Activated CD8-positive, alpha-beta memory T cell treated with anti-CD3 and anti-CD28 coated beads for 36 hours (primary cell): ENCODE data around the gene TBC1D4. TPM values are rescaled to one million over a fixed set of nuclear protein-coding genes. Genes with fewer than 3 reads are reported as not detected.
"Not testable (repeated sequence)": the region's sequence is repeated elsewhere in the genome, so short reads cannot be mapped to it uniquely, and the experiment has no call there.

Source experiments
- CTCF ChIA-PET: fragments of 350-600 bp; sonication (Branson Sonifier 250); formaldehyde crosslinking; loops from one replicate; lab custom pipeline; 2021; ENCODE audit warnings: antibody characterized with exemption; lab: Charles Lee
- POLR2A ChIA-PET: fragments of 350-600 bp; sonication (Branson Sonifier 250); formaldehyde crosslinking; loops from one replicate; lab custom pipeline; 2021; ENCODE audit warnings: antibody characterized with exemption; lab: Charles Lee
- total RNA-seq, 2 experiments: library from RNA; stranded (reverse); gene quantifications; one replicate each; pipeline ENCODE4 v1.2.3, GENCODE V29; 2021

TBC1D4 gene
- total RNA-seq, 2 experiments from 2014 or later = 62.5 to 67.8 TPM

DNA sequence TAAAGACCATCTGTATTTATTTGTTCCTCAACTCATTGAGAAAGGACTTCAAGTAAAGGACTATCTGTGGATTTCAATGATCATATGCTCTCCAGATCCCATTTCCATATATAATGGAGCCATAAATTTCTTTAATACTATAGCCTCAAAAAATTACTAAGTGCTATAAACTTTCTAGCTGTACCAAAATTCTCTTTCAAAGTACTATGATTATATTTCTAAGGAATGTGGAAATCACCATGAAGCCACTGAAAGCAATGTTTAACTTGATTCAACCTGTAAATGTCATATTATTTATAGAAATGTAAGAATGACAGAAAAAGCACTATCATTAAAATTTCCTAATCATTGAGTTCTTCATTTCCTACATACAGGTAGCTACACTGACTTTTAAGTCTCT, 20.7 kb downstream of the TBC1D4 start:
- ChIA-PET POLR2A (no interaction called here), CTCF (no interaction called here)

DNA sequence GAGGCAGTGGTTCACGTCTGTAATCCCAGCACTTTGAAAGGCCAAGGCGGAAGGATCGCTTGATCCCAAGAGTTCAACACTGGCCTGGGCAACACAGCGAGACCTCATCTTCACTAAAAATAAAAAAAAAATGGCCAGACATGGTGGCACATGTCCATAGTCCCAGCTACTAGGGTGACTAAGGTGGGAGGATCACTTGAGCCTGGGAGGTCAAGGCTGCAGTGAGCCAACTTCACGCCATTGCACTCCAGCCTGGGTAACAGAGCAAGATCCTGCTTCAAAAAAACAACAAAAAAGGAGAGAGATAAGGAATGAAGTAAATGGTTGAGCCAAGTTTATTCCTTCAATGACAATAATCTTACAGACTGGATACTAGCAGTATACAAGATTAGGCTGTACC, 21.3 kb downstream of the TBC1D4 start:
- ChIA-PET POLR2A (no interaction called here), CTCF (interaction anchor here (0.5 kb wide), 1 partner anchor 224 kb away, joined by 4 read pairs; no protein-coding TSS in a partner anchor)

DNA sequence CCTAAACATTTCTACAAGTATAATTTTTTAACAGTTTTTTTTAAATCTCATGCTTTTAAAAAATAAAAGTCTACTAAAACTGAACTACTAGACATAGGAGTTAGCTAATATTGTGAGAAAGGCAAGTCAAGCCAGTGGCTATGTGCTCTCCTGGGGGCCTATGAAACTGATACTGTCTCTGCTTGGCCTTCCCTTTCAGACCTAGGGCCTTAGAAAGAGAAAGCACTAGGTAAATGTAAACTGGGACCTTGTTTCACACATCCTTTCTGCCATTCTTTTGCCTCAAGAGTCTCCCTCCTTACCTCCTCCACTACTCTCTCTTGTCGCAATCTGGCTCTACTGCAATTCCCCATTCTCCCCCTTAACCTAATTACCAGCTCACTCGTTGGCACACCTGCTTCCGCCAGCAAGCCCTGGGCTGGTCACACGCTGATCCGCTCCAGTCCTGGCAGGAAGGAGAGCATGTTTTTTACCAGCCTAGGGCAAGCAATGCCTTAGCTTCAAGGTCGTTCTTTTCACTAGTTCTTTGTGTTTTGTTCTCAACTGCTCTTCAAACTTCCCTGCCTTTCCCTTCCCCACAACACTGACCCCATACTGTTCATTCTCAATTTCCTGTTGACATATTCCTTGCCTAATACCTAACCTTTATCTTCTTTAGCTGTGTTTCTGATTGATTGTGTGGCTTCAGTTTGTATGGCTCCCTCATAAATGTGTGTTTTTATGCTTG, 23.1 kb downstream of the TBC1D4 start:
- ChIA-PET POLR2A (no interaction called here), CTCF (interaction anchor here (0.6 kb wide), 1 partner anchor 324 kb away, joined by 3 read pairs; no protein-coding TSS in a partner anchor)

DNA sequence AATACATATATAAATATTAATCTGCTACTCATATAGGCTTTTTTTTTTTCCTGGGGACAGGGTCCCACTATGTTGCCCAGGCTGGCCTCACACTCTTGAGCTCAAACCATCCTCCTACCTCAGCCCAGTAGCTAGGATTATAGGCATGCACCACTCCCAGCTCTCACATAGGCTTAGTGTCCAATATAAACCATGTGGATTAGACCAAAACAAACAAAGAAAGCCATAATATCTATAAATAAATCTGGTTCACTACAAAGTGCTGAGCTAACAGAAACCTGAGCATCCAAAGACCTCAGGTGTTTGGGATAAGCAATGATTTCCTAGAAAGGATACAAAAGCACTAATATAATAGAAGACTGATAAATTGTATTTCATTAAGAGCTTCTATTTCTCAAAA, 26.0 kb downstream of the TBC1D4 start:
- ChIA-PET CTCF (no interaction called here), POLR2A (no interaction called here)

DNA sequence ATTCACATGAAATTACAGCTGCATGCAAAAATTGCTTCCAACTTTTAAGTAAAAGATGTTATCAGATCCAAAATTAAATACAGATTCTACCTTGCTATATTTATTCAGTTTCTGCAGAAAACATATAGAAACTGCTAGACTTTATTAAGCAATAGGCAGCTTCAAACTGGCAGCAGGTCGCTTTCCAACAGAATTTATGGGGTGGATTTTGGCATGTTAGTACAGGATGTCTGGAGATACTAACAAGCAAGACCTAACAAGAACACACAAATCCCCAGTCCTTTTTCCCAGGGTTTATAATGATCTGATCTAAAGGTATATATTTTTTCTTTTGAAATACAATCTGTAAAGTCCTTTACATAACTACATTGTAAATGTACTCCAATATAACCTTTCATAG, 27.5 kb downstream of the TBC1D4 start:
- CTCF ChIA-PET = no interaction called here
- POLR2A ChIA-PET = no interaction called here

DNA sequence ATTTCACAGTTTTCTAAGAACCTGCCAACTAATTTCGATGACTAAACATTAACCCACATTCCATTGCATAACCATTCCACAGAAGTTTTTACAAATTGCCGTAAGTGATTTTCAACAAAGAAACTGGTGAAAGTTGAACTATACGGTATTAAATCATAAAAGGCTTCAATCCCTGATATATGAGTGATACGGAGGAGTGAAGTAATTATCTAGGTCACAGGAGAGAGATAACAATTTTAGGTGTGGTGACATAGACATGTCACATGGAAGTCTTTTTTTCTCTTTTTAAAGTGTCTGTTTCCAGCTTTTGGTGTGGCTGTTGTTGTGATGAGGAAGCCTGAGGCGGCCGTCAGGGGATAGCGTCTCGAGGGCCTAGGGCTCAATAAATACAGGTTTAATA, 29.4 kb downstream of the TBC1D4 start:
- POLR2A ChIA-PET = no interaction called here
- CTCF ChIA-PET = no interaction called here

DNA sequence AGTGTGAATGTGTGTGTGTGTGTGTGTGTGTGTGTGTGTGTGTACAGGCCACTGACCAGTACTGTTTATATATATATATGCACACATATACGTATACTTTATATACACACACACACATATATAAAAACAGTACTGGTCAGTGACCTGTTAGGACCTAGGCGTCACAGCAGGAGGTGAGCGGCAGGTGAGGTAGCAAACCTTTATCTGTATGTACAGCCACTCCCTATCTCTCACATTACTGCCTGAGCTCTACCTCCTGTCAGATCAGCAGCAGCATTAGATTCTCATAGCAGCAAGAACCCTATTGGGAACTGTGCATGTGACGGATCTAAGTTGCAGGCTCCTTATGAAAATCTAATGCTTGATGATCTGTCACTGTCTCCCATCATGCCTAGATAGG, 34.5 kb downstream of the TBC1D4 start:
- ChIA-PET POLR2A (no interaction called here), CTCF (interaction anchor here (1.0 kb wide), 1 partner anchor 10 kb away, joined by 3 read pairs; no protein-coding TSS in a partner anchor)

DNA sequence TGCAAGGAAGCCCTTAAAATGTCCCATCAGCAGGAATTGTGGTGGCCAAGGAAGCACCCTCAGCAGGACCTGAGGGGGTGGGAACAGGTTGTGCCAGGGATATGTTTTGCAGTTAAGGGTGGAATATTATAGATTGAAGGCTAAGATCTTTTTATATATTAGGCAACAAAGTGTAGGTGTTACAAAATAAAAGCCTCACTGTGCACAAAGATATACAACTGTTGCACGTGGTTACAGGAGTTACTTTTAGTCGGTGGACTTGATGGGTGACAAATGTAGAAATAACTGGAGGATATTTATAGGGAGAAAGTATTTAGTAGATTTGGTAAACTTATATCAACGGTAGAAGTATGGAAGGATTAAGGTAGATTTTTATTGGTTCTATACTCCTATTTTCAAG, 35.1 kb downstream of the TBC1D4 start:
- ChIA-PET POLR2A (no interaction called here), CTCF (no interaction called here)

DNA sequence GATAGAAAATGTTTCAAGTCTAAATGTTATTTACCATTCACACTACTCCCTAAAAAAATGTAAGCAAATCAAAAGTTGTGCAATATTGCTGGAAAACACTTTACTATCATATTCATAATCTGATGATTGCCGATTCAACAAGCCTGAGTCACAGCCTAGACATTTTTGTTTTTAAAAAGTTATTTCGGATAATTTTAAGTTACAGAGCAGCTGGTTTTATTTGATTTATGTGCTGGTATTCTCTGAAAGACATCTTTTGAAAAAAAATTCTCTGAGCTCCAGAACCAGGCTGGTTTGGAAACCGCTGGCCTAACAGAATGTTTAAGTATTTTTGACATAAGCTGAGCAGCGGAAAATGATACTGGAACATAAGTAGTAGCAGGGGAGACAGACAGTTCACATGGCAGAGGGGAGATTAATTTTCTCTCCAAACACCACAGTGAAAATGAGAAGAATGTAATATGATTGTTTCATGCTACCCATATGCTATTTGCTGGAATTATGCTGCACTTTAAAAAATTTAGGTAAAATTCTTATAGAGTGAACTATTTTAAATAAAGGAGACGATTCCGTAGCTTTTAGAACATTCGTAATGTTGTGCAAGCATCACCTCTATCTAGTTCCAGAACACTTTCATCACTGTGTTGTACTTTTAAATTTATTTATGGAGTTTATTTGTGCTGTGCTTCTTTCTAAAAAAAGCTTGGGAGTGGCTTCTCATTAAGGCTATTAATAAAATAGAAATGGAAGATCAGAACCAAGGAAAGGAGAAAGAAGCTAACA, 36.1 kb downstream of the TBC1D4 start:
- POLR2A ChIA-PET = no interaction called here

DNA sequence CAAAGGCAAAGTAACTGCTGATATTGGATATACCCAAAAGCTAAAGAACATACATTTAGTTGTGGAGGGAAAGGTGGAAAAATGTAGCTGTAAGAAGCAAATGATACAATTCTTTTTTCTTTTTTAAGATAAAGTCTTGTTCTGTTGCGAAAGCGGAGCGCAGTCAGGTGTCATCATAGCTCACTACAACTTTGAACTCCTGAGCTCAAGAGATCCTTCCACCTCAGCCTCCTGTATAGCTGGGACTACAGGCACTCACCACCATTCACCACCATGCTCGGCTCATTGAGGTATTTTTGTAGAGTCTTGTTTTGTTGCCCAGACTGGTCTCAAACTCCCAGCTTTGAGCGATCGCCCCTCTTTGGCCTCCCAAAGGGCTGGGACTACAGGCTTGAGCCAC, 38.0 kb downstream of the TBC1D4 start:
- POLR2A ChIA-PET = no interaction called here
- CTCF ChIA-PET = no interaction called here

More for the DNA sequence above, 36.1 kb downstream of the TBC1D4 start:
- CTCF ChIA-PET = interaction anchor here (0.9 kb wide), 1 partner anchor 21 kb away, joined by 3 read pairs; no protein-coding TSS in a partner anchor

DNA sequence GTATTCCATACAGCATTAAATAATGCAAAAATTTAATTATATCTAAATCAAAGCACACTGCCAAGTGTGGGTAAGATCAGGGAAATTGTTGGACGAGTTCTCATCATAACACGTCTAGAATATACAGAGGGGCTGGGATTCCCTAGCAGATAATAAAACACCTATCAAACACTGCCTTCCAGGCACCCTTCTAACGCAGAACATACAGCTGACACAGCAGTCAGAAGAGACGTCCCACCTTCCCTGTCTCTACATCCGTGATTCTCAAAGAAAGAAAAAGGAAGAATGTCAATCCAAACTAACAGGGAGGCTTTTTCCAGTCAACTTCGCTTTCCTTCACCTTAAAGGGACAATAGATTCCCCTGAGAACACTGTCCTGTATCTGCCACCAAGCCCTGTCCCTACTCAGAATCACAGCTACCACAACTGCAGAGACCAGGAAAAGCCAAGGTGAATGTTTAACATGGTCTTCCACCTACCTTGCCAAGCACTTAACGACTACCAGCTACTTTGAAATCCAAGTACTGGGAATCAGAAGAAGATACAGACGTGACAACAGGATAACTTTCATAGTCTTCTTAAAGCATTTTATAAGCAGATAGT, 38.5 kb downstream of the TBC1D4 start:
- ChIA-PET CTCF (no interaction called here), POLR2A (no interaction called here)

DNA sequence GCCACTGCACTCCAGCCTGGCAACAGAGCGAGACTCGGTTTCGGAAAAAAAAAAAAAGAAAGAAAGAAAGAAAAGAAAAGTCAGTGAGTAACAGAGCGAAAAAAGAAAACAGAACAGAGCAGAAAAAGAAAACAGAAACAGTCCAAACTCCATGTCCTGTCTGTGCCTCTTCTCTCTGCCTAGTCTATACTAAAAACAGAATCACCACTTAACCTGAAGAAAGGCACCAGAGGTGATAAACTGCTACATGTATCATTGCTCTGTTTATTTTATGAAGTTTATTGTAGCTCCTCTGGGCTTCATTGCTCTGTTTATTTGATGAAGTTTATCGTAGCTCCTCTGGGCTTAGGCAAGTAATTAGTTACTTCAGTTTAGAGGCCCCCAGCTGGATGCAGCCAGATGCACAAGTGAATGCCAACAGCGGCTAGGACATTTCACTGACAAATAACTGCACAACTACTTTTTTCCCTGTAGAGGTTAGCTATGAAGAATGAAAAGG, 39.2 kb downstream of the TBC1D4 start:
- CTCF ChIA-PET = interaction anchor here (0.6 kb wide), 1 partner anchor 71 kb away, joined by 4 read pairs; no protein-coding TSS in a partner anchor
- POLR2A ChIA-PET = no interaction called here

DNA sequence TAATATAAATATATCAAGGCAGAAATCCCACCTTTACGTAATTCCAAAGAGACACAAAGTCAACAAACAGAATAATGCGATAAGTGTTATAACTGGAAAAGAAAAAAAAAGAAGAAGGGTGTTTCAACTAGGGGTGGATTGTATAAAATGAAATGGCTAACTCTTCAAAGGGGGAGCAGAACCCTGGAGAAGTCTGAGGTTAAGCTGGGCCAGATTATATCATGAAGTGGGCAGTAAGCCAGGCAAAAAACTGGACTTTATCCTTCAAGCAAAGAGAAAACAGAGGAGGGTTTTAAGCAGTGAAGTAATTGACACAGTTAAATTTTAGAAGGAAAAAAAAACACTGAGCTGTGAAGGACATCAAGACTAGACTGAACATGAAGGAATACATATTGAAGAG, 41.9 kb downstream of the TBC1D4 start:
- POLR2A ChIA-PET = no interaction called here
- CTCF ChIA-PET = no interaction called here

DNA sequence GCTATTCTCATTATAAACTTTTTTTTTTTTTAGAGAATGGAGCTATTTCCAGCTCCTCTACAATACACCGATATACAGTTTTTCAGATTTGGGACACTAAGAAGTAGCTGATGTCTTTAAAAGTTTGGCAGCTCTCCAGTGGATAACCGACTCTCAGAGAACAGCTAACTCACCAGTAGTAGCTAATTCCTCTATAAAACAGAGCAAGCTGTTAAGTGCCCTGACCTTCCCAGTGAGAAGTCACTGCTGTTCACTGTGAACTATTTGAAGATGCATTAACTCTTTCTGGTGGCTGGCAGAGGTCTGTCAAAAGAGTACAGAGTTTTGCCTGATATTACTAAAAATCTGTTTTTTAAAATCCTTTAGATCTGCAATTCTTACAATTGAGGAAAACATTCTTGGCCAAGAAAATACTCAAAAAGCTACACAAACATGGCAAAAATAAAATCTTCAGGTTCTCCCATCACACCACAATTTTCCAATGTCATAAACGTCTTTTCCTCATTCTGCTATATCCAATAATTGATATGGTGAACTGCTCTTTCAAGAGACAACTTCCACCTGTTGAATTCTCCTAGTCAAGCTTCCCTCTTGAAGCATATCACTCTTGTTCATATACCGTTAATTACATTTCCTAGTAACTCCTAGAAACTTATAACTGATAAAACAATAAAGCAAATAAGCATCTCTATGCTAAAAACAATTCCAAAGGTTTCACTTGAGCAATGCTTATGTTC, 44.2 kb downstream of the TBC1D4 start:
- ChIA-PET POLR2A (no interaction called here), CTCF (interaction anchor here (0.7 kb wide), 1 partner anchor 10 kb away, joined by 3 read pairs; no protein-coding TSS in a partner anchor)

DNA sequence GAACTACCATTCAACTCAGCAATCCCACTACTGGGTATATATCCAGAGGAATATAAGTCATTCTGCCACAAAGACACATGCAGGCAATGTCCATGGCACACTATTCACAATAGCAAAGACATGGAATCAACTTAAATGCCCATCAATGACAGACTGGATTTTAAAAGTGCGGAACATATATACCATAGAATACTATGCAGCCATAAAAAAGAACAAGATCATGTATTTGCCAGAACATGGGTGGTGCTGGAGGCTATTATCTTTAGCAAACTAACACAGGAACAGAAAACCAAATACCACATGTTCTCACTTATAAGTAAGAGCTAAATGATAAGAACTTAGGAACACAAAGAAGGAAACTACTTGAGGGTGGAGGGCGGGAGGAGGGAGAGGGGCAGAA, 47.8 kb downstream of the TBC1D4 start:
- CTCF ChIA-PET = not testable (repeated sequence)

DNA sequence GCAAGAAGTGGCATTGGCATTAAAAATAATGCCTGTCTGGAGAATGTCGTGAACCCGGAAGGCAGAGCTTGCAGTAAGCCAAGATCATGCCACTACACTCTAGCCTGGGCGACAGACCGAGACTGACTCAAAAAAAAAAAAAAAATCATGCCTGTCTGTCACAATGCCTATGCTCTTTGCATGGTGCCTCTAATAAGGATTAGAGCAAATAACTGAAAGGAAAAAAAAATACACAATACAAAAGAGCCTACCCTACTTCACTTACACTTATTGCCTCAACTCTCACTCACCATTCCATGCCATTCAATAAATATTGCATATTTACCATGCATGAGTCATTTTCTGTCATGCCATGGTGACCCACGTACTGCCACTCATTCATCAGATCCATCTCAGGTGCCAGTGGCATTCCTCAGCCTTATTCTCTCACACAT, 49.1 kb downstream of the TBC1D4 start:
- POLR2A ChIA-PET = no interaction called here
- CTCF ChIA-PET = no interaction called here

More for the DNA sequence above, 47.8 kb downstream of the TBC1D4 start:
- POLR2A ChIA-PET = not testable (repeated sequence)

DNA sequence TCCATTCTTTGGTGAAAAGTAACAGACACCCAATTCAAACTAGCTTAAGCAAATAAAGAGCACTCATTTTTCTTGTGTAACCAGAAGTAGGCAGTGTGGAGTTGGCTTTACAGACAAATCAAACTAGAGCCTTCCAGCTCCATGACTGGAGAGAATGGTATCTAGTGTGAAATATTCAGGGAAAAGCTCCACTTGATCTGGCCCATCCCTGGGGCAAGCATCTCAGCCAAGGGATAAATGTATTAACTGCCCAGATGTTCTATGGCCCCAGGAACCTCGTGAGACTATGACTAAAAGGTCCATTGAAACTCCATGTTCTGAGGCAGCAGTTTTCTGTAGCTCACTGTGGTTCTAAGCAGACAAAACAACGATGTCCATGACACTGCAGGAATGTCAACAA, 49.9 kb downstream of the TBC1D4 start:
- ChIA-PET CTCF (no interaction called here), POLR2A (no interaction called here)

DNA sequence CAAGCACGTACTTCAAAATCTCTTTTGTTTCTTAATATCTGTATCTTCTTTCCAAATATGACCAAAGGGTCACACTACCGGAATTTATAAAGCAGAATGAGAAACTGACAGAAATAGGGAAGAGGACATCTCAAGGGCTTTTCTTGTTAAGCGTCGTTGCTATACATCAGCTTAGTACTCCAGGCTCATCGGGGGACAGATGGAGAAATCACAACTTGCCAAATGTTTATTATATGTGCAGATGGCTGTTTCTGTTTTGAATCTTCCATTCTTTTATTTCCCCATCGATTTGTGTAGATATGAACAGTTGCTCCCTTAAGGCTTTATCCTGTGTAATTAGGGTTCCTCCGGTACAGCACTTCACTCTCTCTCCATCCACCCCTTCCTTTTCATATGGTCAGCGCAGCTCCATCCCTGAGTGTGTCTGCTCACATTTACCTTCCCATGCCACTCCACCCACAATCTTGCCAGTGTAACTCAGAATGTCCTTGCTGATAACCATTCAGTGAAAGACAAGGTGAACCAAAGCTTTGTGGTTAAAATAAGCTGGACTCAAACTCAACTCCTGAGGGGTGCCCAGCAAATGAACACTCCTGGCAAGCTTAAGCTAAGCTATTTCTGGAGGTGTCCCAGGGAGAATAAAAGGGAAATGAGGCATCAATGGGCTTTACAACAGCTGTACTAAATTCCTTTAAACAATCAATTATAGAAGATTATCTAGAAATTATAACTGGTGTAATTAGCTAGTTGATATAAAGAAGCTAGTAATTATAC, 51.3 kb downstream of the TBC1D4 start:
- CTCF ChIA-PET = interaction anchor here (0.6 kb wide), 1 partner anchor 995 kb away, joined by 5 read pairs; no protein-coding TSS in a partner anchor

More for the DNA sequence above, 51.3 kb downstream of the TBC1D4 start:
- POLR2A ChIA-PET = no interaction called here
